ENCODE results near the gene PTPRK. TPM values are rescaled to one million over a fixed set of nuclear protein-coding genes. Genes with fewer than 3 reads are reported as not detected.
A peak's percentile ranks its signal among the peaks of the same experiment; 100 is the strongest.

PTPRK gene
- total RNA-seq, 1 experiment from 2014 or later = 53.8 TPM

DNA sequence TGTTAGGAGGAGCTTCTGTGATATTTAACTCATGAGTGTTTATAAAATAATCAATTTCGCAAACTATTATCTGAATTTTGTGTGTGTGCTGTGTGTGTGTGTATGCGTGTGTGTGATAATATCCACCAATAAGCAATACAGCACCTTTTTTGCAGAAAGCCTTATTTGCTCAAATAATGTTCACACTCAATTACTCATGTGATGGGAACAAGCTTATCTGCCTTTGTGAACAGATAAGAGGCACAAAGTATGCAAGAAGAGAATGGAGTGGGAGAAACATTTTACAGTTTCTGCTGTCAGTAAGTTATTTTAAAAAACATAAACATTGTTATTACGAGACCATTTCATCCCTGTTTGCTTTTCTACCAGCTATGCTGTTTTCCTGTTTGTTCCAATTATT is 36.7 kb upstream of the PTPRK start:
- no peaks in the 10 kb centered on the region for H3K36me3 ChIP-seq (ENCODE audit: low read depth, low read length)
- no peaks in the 10 kb centered on the region for H3K9me2 ChIP-seq (replicated peaks; ENCODE audit: low read length)
- H3K4me2 ChIP-seq (ENCODE audit: low read length) = no peak overlapping the region
- no peak overlapping the region for H3K27ac ChIP-seq (ENCODE audit: low read length)
- no peaks in the 10 kb centered on the region for H3K4me1 ChIP-seq (ENCODE audit: insufficient read depth, low read length)
- H3F3A ChIP-seq (ENCODE audit: low read length, unreplicated experiment) = no peaks in the 10 kb centered on the region
- DNase-seq (no peak), ATAC-seq (no peak)
- H3K79me2 ChIP-seq (ENCODE audit: low read length) = no peaks in the 10 kb centered on the region
- no peaks in the 10 kb centered on the region for H3K9me3 ChIP-seq (ENCODE audit: low read length)
- no peaks in the 10 kb centered on the region for H4K20me1 ChIP-seq (ENCODE audit: low read length)
- TF ChIP-seq, protein P1, sequence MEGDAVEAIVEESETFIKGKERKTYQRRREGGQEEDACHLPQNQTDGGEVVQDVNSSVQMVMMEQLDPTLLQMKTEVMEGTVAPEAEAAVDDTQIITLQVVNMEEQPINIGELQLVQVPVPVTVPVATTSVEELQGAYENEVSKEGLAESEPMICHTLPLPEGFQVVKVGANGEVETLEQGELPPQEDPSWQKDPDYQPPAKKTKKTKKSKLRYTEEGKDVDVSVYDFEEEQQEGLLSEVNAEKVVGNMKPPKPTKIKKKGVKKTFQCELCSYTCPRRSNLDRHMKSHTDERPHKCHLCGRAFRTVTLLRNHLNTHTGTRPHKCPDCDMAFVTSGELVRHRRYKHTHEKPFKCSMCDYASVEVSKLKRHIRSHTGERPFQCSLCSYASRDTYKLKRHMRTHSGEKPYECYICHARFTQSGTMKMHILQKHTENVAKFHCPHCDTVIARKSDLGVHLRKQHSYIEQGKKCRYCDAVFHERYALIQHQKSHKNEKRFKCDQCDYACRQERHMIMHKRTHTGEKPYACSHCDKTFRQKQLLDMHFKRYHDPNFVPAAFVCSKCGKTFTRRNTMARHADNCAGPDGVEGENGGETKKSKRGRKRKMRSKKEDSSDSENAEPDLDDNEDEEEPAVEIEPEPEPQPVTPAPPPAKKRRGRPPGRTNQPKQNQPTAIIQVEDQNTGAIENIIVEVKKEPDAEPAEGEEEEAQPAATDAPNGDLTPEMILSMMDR (conservative IDR thresholded peaks at IDR 0.05; ENCODE audit: low read depth, low read length) = no peak
- TF ChIP-seq EZH2phosphoT487 (IDR thresholded peaks at IDR 0.05; ENCODE audit: borderline replicate concordance, low read length) (no peak), EZH2 (IDR thresholded peaks at IDR 0.05; ENCODE audit: low read length, unreplicated experiment) (no peak)
- POLR2A ChIA-PET (ENCODE audit: unreplicated experiment) = no interaction called here
- no TSS peak for BruUV-seq (replicated peaks)
- CTCF ChIA-PET = no interaction called here
- no peak overlapping the region for H2AFZ ChIP-seq (ENCODE audit: low read length)
- H3K9ac ChIP-seq (ENCODE audit: low read length) = no peak overlapping the region
- intact Hi-C loops (cut with micrococcal nuclease) = no loop called here
- H3K27me3 ChIP-seq (ENCODE audit: low read length) = no peaks in the 10 kb centered on the region
- H3K4me3 ChIP-seq (ENCODE audit: low read length) = no peak overlapping the region

DNA sequence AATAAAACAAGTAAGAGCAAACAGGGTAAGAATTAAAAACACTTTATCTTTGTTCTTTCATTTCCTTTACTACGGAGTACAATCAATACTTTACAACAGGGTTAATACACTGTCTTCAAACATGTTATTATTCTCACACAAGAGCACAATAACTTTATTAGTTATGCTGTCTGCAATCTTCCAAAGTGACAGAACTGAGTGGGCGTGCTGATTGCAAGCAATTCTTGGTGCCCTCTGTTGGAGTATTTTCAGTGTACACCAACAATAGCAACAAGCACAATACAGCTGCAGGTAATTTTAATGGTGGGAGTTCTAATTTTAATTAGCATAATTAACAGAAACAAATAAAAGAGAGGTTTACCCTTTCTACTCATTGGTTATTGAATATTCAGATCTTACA is 33.9 kb upstream of the PTPRK start:
- no peaks in the 10 kb centered on the region for H3K27me3 ChIP-seq (ENCODE audit: low read length)
- no peaks in the 10 kb centered on the region for H3K79me2 ChIP-seq (ENCODE audit: low read length)
- H4K20me1 ChIP-seq (ENCODE audit: low read length) = no peaks in the 10 kb centered on the region
- H3F3A ChIP-seq (ENCODE audit: low read length, unreplicated experiment) = no peaks in the 10 kb centered on the region
- ATAC-seq (peak; percentile 57), DNase-seq (peak; percentile 16)
- H3K4me2 ChIP-seq (ENCODE audit: low read length) = no peak overlapping the region
- ChIA-PET POLR2A (ENCODE audit: unreplicated experiment) (interaction anchor here (0.6 kb wide), 1 partner anchor 13 kb away, joined by 4 read pairs; no protein-coding TSS in a partner anchor), CTCF (interaction anchor here (0.5 kb wide), 1 partner anchor 104 kb away, joined by 4 read pairs; no protein-coding TSS in a partner anchor)
- intact Hi-C loops (cut with micrococcal nuclease) = no loop called here
- H3K4me3 ChIP-seq (ENCODE audit: low read length) = no peak overlapping the region
- no peaks in the 10 kb centered on the region for H3K36me3 ChIP-seq (ENCODE audit: low read depth, low read length)
- no TSS peak for BruUV-seq (replicated peaks)
- H2AFZ ChIP-seq (ENCODE audit: low read length) = no peak overlapping the region
- no peak overlapping the region for H3K9ac ChIP-seq (ENCODE audit: low read length)
- H3K9me3 ChIP-seq (ENCODE audit: low read length) = no peaks in the 10 kb centered on the region
- no peak overlapping the region for H3K27ac ChIP-seq (ENCODE audit: low read length)
- H3K9me2 ChIP-seq (replicated peaks; ENCODE audit: low read length) = no peaks in the 10 kb centered on the region
- TF ChIP-seq EZH2 (IDR thresholded peaks at IDR 0.05; ENCODE audit: low read length, unreplicated experiment) = no peak
- TF ChIP-seq, protein P1 (conservative IDR thresholded peaks at IDR 0.05; ENCODE audit: low read depth, low read length) = peak; percentile 46; the same call in 1 of the 2 replicates
- H3K4me1 ChIP-seq (ENCODE audit: insufficient read depth, low read length) = no peaks in the 10 kb centered on the region

DNA sequence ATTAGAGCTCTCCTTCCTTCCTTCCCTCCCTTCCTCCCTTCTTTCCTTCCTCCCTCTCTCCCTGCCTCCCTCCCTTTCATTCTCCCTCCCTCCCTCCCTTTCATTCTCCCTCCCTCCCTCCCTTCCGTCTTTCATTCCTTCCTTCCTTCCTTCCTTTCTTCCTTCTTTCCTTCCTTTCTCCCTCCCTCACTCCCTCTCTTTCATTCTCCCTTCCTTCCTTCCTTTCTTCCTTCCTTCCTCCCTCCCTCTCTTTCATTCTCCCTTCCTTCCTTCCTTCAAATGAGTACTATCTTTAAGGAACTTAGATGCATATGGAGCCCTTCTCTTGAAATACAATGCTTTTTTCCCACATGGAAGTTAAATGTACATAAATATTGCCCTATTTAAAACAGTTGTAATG is 20.9 kb upstream of the PTPRK start:
- H3K79me2 ChIP-seq (ENCODE audit: low read length) = no peaks in the 10 kb centered on the region
- DNase-seq (no peak), ATAC-seq (no peak)
- H3K4me1 ChIP-seq (ENCODE audit: insufficient read depth, low read length) = no peaks in the 10 kb centered on the region
- no peak overlapping the region for H2AFZ ChIP-seq (ENCODE audit: low read length)
- no peaks in the 10 kb centered on the region for H3K36me3 ChIP-seq (ENCODE audit: low read depth, low read length)
- no peak overlapping the region for H3K9ac ChIP-seq (ENCODE audit: low read length)
- ChIA-PET POLR2A (ENCODE audit: unreplicated experiment) (interaction anchor here (0.6 kb wide), 1 partner anchor 13 kb away, joined by 4 read pairs; no protein-coding TSS in a partner anchor), CTCF (no interaction called here)
- H3K4me3 ChIP-seq (ENCODE audit: low read length) = no peak overlapping the region
- H3K27ac ChIP-seq (ENCODE audit: low read length) = no peak overlapping the region
- no peaks in the 10 kb centered on the region for H3F3A ChIP-seq (ENCODE audit: low read length, unreplicated experiment)
- TF ChIP-seq, protein P1 (conservative IDR thresholded peaks at IDR 0.05; ENCODE audit: low read depth, low read length) = no peak
- TF ChIP-seq EZH2 (IDR thresholded peaks at IDR 0.05; ENCODE audit: low read length, unreplicated experiment) (no peak), EZH2phosphoT487 (IDR thresholded peaks at IDR 0.05; ENCODE audit: borderline replicate concordance, low read length) (no peak)
- BruUV-seq (replicated peaks) = no TSS peak
- no peaks in the 10 kb centered on the region for H3K9me3 ChIP-seq (ENCODE audit: low read length)
- intact Hi-C loops (cut with micrococcal nuclease) = no loop called here
- no peaks in the 10 kb centered on the region for H4K20me1 ChIP-seq (ENCODE audit: low read length)
- H3K4me2 ChIP-seq (ENCODE audit: low read length) = no peak overlapping the region
- H3K9me2 ChIP-seq (replicated peaks; ENCODE audit: low read length) = no peaks in the 10 kb centered on the region
- H3K27me3 ChIP-seq (ENCODE audit: low read length) = no peaks in the 10 kb centered on the region

Measured in PC-3 (cell line).